H9 (cell line): ENCODE data around the gene LINC01488. TPM values are rescaled to one million over a fixed set of nuclear protein-coding genes. Genes with fewer than 3 reads are reported as not detected.

Experiments
- DNase-seq: peaks from one replicate; pipeline ENCODE4 v3.0.0-alpha.2; 2017
- H2AFZ ChIP-seq: one replicate; pipeline ENCODE4 v1.6.1; 2013; ENCODE audit warnings: mild to moderate bottlenecking, low read length, control low read depth, moderate library complexity
- H2AK5ac ChIP-seq: 2 replicates; pipeline ENCODE4 v1.6.1; 2013; ENCODE audit warnings: low read length, control low read depth, mixed read lengths; ENCODE audit not compliant: insufficient read length
- H2BK120ac ChIP-seq: one replicate; pipeline ENCODE4 v1.6.1; 2013; ENCODE audit warnings: low read depth, mild to moderate bottlenecking, low read length, control low read depth, inconsistent platforms; ENCODE audit not compliant: poor library complexity, severe bottlenecking
- H2BK12ac ChIP-seq: 2 replicates; pipeline ENCODE4 v1.6.1; 2013; ENCODE audit warnings: low read length, control low read depth, mixed read lengths, low read depth; ENCODE audit not compliant: insufficient read length
- H2BK15ac ChIP-seq: 2 replicates; pipeline ENCODE4 v1.6.1; 2013; ENCODE audit warnings: low read depth, low read length, control low read depth
- H2BK20ac ChIP-seq: one replicate; pipeline ENCODE4 v1.6.1; 2013; ENCODE audit warnings: low read depth, mild to moderate bottlenecking, low read length, control low read depth, inconsistent platforms; ENCODE audit not compliant: poor library complexity, severe bottlenecking
- H2BK5ac ChIP-seq: 2 replicates; pipeline ENCODE4 v1.6.1; 2013; ENCODE audit warnings: low read length, control low read depth, mixed read lengths; ENCODE audit not compliant: insufficient read length
- H3K14ac ChIP-seq: 2 replicates; pipeline ENCODE4 v1.6.1; 2013; ENCODE audit warnings: low read length, control low read depth; ENCODE audit not compliant: insufficient read depth
- H3K18ac ChIP-seq: 2 replicates; pipeline ENCODE4 v1.6.1; 2013; ENCODE audit warnings: low read depth, mild to moderate bottlenecking, mixed read lengths, low read length, control low read depth; ENCODE audit not compliant: insufficient read length
- H3K23ac ChIP-seq: 2 replicates; pipeline ENCODE4 v1.6.1; 2013; ENCODE audit warnings: low read length, control low read depth, mixed read lengths, low read depth; ENCODE audit not compliant: insufficient read length
- H3K23me2 ChIP-seq: 2 replicates; pipeline ENCODE4 v1.6.1; 2013; ENCODE audit warnings: low read depth, mild to moderate bottlenecking, mixed read lengths, low read length, control low read depth; ENCODE audit not compliant: insufficient read length, poor library complexity, severe bottlenecking
- H3K27ac ChIP-seq: 2 replicates; pipeline ENCODE4 v1.5.1; 2013; ENCODE audit warnings: low read length, control low read depth, mixed read lengths, low read depth; ENCODE audit not compliant: insufficient read length
- H3K27me3 ChIP-seq: 2 replicates; pipeline ENCODE4 v1.6.1; 2013; ENCODE audit warnings: low read length, control low read depth, inconsistent platforms; ENCODE audit not compliant: insufficient read depth
- H3K4ac ChIP-seq: 2 replicates; pipeline ENCODE4 v1.6.1; 2013; ENCODE audit warnings: low read depth, mild to moderate bottlenecking, control low read depth, inconsistent platforms, low read length, moderate library complexity
- H3K4me1 ChIP-seq: 2 replicates; pipeline ENCODE4 v1.6.1; 2013; ENCODE audit warnings: low read length, control low read depth, inconsistent platforms; ENCODE audit not compliant: insufficient read depth
- H3K4me2 ChIP-seq: 2 replicates; pipeline ENCODE4 v1.6.1; 2013; ENCODE audit warnings: low read length, control low read depth, mixed read lengths; ENCODE audit not compliant: insufficient read length, insufficient read depth
- H3K56ac ChIP-seq: 2 replicates; pipeline ENCODE4 v1.6.1; 2013; ENCODE audit warnings: low read depth, mild to moderate bottlenecking, mixed read lengths, low read length, control low read depth; ENCODE audit not compliant: insufficient read length
- H3K79me1 ChIP-seq: 2 replicates; pipeline ENCODE4 v1.6.1; 2013; ENCODE audit warnings: low read depth, mild to moderate bottlenecking, moderate library complexity, low read length, control low read depth, inconsistent platforms; ENCODE audit not compliant: insufficient read depth, poor library complexity, severe bottlenecking
- H3K79me2 ChIP-seq: 2 replicates; pipeline ENCODE4 v1.6.1; 2013; ENCODE audit warnings: low read length, control low read depth, inconsistent platforms; ENCODE audit not compliant: insufficient read depth
- H3K9ac ChIP-seq: 2 replicates; pipeline ENCODE4 v1.6.1; 2013; ENCODE audit warnings: low read length, control low read depth, mixed read lengths; ENCODE audit not compliant: insufficient read length; ENCODE audit errors: extremely low read depth
- H3K9me3 ChIP-seq: one replicate; pipeline ENCODE4 v1.6.1; 2013; ENCODE audit warnings: low read depth, low read length, inconsistent platforms; ENCODE audit not compliant: control insufficient read depth
- H3T11ph ChIP-seq: one replicate; pipeline ENCODE4 v1.6.1; 2013; ENCODE audit warnings: mild to moderate bottlenecking, low read length, control low read depth, inconsistent platforms
- H4K20me1 ChIP-seq: one replicate; pipeline ENCODE4 v1.6.1; 2013; ENCODE audit not compliant: control insufficient read depth, insufficient read length, insufficient read depth
- H4K5ac ChIP-seq: 2 replicates; pipeline ENCODE4 v1.6.1; 2013; ENCODE audit warnings: low read depth, mild to moderate bottlenecking, mixed read lengths, low read length, control low read depth; ENCODE audit not compliant: insufficient read length
- H4K8ac ChIP-seq: replicated peaks from 2 replicates; pipeline ENCODE4 v1.6.1; 2013; ENCODE audit warnings: low read length, control low read depth, mixed read lengths, low read depth; ENCODE audit not compliant: insufficient read length
- H4K91ac ChIP-seq: 2 replicates; pipeline ENCODE4 v1.6.1; 2013; ENCODE audit warnings: low read depth, mild to moderate bottlenecking, moderate library complexity, mixed read lengths, low read length, control low read depth; ENCODE audit not compliant: insufficient read length
- H3K27ac Mint-ChIP-seq, 3 experiments: 2 replicates in 2 of 3; 3 replicates in 1 of 3; pipeline ENCODE4 v1.8.0; 2020 to 2021; ENCODE audit warnings: mixed read lengths in 3 of 3, mild to moderate bottlenecking in 1 of 3, moderate library complexity in 1 of 3
- H3K27me3 Mint-ChIP-seq: 2 replicates; pipeline ENCODE4 v1.8.0; 2021; ENCODE audit warnings: low read depth, mild to moderate bottlenecking, moderate library complexity, mixed read lengths
- H3K36me3 Mint-ChIP-seq, 3 experiments: 2 replicates in 2 of 3; 3 replicates in 1 of 3; pipeline ENCODE4 v1.8.0; 2020 to 2021; ENCODE audit warnings: low read depth in 3 of 3, mixed read lengths in 3 of 3; ENCODE audit not compliant: insufficient read depth in 1 of 3
- H3K4me1 Mint-ChIP-seq, 2 experiments: 2 replicates each; pipeline ENCODE4 v1.8.0; 2020; ENCODE audit warnings: mixed read lengths in 2 of 2
- H3K4me3 Mint-ChIP-seq, 2 experiments: 2 replicates in 1 of 2; 3 replicates in 1 of 2; pipeline ENCODE4 v1.8.0; 2020 to 2021; ENCODE audit warnings: mild to moderate bottlenecking in 2 of 2, mixed read lengths in 2 of 2, moderate library complexity in 1 of 2
- H3K9me3 Mint-ChIP-seq, 2 experiments: 2 replicates in 1 of 2; 3 replicates in 1 of 2; pipeline ENCODE4 v1.8.0; 2020; ENCODE audit warnings: mild to moderate bottlenecking in 2 of 2, mixed read lengths in 2 of 2, moderate library complexity in 1 of 2
- WGBS: extraction: QIAGEN DNeasy Blood & Tissue Kit; methylation state at CpG from one replicate; pipeline ENCODE4 v1.1.7; 2013; ENCODE audit warnings: missing lambda C conversion rate, low lambda C conversion rate, mixed read lengths; ENCODE audit not compliant: insufficient read length; ENCODE audit errors: extremely low coverage; 5-methylcytosine and 5-hydroxymethylcytosine counted together
- total RNA-seq: library from RNA; stranded (reverse); gene quantifications from 2 replicates; pipeline ENCODE4 v1.2.1, GENCODE V29; 2021
- TF ChIP-seq, protein P1 (sequence below): fragments of 200-600 bp; sonication (generic); conservative IDR thresholded peaks from 3 replicates; pipeline ENCODE4 v1.8.0; 2021; ENCODE audit warnings: antibody characterized with exemption, mild to moderate bottlenecking

The LINC01488 gene
- total RNA-seq, 1 experiment from 2014 or later, result not detected

- Mint-ChIP-seq H3K36me3 (no peaks in the 10 kb centered on the region), H3K4me3 (no peak overlapping the region), H3K4me1 (peaks cover 51 to 53% of the 10 kb centered on the region in 2 experiments), H3K9me3 (no peaks in the 10 kb centered on the region; a peak in 1 of 5 replicates), H3K27me3 (peaks cover 17% of the 10 kb centered on the region), H3K27ac (peak overlapping the region in 1 of 3 experiments; percentile 75; a peak in 1 of 7 replicates)
- no peak overlapping the region for H3T11ph ChIP-seq
- H3K4me1 ChIP-seq, result peaks cover 8% of the 10 kb centered on the region; the same call in 1 of the 2 replicates
- H3K4me2 ChIP-seq, result no peak overlapping the region
- no peak overlapping the region for H2AK5ac ChIP-seq
- H3K9me3 ChIP-seq, result no peaks in the 10 kb centered on the region
- no peak overlapping the region for H3K23ac ChIP-seq
- no CpG with 5 or more reads among the region's 19 CpGs for WGBS
- no peak overlapping the region for H4K91ac ChIP-seq
- H2BK12ac ChIP-seq, result no peak overlapping the region
- H4K20me1 ChIP-seq, result no peaks in the 10 kb centered on the region
- H3K4ac ChIP-seq, result no peak overlapping the region
- H3K27me3 ChIP-seq, result no peaks in the 10 kb centered on the region
- no peak overlapping the region for H2BK20ac ChIP-seq
- H2BK15ac ChIP-seq, result no peak overlapping the region
- H3K27ac ChIP-seq, result no peak overlapping the region
- no peak overlapping the region for H4K5ac ChIP-seq
- H4K8ac ChIP-seq, result no peak overlapping the region
- no peak overlapping the region for H3K56ac ChIP-seq
- H3K14ac ChIP-seq, result no peak overlapping the region
- DNase-seq, result peak; percentile 20
- no peak overlapping the region for H2BK120ac ChIP-seq
- no peaks in the 10 kb centered on the region for H3K79me2 ChIP-seq
- no peak overlapping the region for H2AFZ ChIP-seq
- TF ChIP-seq, protein P1, sequence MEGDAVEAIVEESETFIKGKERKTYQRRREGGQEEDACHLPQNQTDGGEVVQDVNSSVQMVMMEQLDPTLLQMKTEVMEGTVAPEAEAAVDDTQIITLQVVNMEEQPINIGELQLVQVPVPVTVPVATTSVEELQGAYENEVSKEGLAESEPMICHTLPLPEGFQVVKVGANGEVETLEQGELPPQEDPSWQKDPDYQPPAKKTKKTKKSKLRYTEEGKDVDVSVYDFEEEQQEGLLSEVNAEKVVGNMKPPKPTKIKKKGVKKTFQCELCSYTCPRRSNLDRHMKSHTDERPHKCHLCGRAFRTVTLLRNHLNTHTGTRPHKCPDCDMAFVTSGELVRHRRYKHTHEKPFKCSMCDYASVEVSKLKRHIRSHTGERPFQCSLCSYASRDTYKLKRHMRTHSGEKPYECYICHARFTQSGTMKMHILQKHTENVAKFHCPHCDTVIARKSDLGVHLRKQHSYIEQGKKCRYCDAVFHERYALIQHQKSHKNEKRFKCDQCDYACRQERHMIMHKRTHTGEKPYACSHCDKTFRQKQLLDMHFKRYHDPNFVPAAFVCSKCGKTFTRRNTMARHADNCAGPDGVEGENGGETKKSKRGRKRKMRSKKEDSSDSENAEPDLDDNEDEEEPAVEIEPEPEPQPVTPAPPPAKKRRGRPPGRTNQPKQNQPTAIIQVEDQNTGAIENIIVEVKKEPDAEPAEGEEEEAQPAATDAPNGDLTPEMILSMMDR, result no peak
- H3K18ac ChIP-seq, result no peak overlapping the region
- H3K9ac ChIP-seq, result no peak overlapping the region
- no peaks in the 10 kb centered on the region for H3K23me2 ChIP-seq
- no peaks in the 10 kb centered on the region for H3K79me1 ChIP-seq
- H2BK5ac ChIP-seq, result no peak overlapping the region
These were observed 44.3 kb downstream of the LINC01488 start for GRCh38 chr11:69525516-69526452.
